HG02943 (cell line): ENCODE measurements around the gene CEMP1.

ENCODE experiments used
- ATAC-seq: cut with Tn5 transposase; IDR thresholded peaks from one replicate; pipeline ENCODE4 v1.9.1; 2021; ENCODE audit warnings: mild to moderate bottlenecking, low read depth, moderate library complexity; ENCODE audit not compliant: unreplicated experiment

Gene CEMP1

DNA sequence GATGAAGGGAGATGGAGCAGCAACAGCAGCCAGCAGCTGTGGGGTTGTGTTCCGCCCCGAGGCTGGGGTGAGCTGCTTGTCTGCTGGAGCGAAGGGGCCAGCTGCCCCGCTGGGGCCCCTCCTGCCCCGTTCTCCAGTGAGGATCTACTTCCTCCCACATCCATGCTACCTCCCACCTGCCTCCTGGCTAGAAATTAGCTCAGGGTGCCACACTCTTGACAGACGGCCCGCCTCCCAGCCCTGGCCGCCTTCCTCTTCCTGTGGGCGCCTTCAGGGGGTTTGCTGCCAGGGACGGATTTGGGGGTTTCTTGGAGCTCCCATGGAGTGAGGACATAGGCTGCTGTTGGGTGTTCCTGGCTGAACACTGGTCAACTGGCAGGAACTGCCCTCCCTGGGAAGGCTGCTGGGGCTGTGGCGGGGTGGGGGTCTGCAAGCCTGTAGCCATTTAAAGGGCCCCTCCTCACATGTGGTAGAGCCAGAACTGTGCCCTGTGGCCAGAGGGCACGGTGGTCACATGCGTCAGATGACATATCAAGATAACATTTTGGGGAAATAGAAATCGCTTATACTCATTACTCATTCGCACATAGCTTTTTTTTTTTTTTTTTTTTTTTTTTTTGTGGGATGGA, 43.2 kb downstream of the CEMP1 start:
- ATAC-seq = no peak

DNA sequence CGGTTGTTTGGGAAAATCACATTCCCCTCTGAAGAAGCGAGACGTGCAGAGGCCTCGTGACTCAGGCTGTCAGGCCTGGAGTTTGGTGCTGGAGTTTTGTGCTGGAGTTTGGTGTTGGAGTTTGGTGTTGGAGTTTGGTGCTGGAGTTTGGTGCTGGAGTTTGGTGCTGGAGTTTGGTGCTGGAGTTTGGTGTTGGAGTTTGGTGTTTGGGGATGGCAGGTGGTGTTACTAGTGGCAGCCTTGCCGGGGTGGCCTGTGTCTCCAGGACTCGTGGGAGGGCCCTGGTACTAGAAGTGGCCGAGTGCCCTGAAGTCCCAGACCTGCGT, 43.7 kb downstream of the CEMP1 start:
- ATAC-seq = no peak

GRCh38 chr16:2486645-2487516, 44.3 kb downstream of the CEMP1 start:
- ATAC-seq = no peak

- ATAC-seq = no peak
Measured at GRCh38 chr16:2485811-2486507, 45.2 kb downstream of the CEMP1 start.

DNA sequence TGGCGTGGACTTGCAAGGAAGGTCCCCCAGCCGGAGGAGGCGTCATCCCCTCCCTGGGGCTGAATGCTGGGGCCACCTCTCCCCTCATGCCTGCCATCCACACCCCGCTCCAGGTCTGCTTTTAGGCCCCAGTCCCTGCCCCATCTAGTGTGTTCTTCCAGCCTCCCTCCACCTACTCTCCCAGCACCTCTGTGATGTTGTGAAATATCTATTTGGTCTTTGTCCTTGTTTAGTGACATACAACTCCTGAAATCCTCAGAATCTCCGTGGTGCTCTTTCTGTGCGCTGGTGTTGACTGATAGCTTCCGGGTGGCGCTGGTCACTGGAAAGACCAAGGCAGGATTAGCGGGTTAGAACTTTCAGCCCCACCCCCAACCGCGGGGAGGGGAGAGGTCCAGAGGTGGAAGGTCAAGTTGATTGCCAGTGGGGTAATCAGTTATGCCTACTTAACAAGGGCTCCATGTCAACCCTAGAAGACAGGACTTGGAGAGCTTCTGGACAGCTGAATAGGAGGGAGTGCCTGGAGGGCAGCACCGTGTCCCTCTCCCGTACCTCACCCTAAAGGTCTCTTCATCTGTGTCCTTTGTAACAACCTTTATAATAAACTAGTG, 46.2 kb downstream of the CEMP1 start:
- no peak for ATAC-seq

DNA sequence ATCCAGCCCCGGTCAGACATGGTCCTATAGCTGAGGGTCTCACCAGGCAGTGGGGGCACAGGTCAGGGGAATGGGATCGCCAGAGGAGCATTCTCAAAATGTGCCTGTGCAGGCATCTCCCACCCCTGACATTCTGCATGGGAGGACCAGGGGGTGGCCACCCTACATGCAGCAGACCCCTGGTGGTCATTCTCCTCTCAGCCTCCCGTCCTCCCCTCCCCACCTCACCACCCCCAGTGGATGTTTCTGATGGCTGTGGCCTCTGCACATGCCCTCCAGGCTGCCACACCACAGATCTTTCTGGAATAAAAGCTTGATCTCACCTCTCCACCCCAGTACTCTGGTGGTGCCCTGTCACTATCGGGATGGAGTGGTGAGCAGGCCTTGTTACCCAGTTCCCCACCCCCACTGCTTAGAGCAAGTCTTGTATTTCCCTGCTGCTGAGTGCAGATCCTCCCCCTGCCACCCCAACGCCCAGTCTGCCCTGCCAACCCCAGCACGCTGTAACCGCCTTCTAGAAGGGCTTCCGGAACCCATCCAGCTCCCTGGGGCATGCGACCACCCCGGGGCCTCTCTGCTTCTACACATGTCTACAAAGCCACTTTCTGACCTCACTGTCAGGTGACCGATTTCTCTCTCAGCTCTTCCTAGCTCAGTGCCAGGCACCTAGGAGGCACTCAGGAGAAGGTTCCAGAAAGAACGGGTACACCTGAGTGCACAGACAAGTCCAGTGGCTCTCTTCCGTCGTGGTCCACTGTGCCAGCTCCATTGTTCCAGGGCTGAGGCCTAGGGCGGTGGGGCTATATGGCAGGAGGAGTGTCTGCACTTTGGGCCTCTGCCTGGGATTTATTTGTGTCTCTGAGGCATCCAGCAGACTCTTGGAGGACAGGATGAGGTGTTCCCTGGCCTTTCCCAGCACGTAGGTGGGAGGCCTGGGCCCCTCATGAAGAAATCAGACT, 47.0 kb downstream of the CEMP1 start:
- no peak for ATAC-seq

GRCh38 chr16:2482708-2483534, 48.3 kb downstream of the CEMP1 start:
- ATAC-seq = no peak

DNA sequence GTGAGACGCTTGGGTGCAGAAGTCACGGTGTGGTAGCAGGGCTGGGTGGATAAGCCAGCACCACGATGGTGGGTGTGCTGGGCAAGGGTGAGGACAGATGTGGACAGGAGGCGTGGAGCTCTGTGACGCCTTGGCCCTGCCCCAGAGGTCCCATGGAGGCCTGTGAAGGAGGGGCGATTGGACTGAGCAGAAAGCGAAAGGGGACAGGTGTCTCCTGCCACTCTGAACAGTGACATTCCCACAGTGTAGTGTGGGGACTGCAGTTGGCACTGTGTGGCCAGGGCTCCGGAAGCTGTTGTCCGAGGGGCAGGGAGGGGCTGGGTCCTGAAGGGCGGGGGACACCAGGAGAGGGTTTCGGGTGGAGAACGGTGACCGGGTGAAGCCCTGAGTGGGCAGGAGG, 49.0 kb downstream of the CEMP1 start:
- ATAC-seq = no peak

- no peak for ATAC-seq
Measured at GRCh38 chr16:2481676-2482075, 49.5 kb downstream of the CEMP1 start.

GRCh38 chr16:2480948-2481347, 50.3 kb downstream of the CEMP1 start:
- ATAC-seq = no peak
